Spinal cord (tissue), 10 donors: Measurements from ENCODE around the gene GPR132. TPM values are rescaled to one million over a fixed set of nuclear protein-coding genes. Genes with fewer than 3 reads are reported as not detected.
"Not testable (repeated sequence)": the region's sequence is repeated elsewhere in the genome, so short reads cannot be mapped to it uniquely, and the experiment has no call there.

Experiments used
- DNase-seq, 6 donors: peaks; one replicate each; pipeline versions ENCODE4 v3.0.0 to v3.0.0-alpha.2; 2013 to 2015; ENCODE audit warnings: low spot score in 6 of 6, low read depth in 4 of 6
- H3K27ac ChIP-seq: one replicate; pipeline ENCODE4 v1.5.1; 2013; ENCODE audit warnings: low read depth, low read length, control low read depth
- H3K27me3 ChIP-seq: one replicate; pipeline ENCODE4 v1.6.1; 2013; ENCODE audit warnings: low read length; ENCODE audit not compliant: control insufficient read depth, insufficient read depth
- H3K36me3 ChIP-seq: one replicate; pipeline ENCODE4 v1.6.1; 2013; ENCODE audit warnings: low read length; ENCODE audit not compliant: control insufficient read depth, insufficient read depth
- H3K4me1 ChIP-seq: one replicate; pipeline ENCODE4 v1.6.1; 2013; ENCODE audit warnings: low read length; ENCODE audit not compliant: control insufficient read depth, insufficient read depth
- H3K4me3 ChIP-seq: one replicate; pipeline ENCODE4 v1.5.1; 2013; ENCODE audit warnings: low read depth, low read length, control low read depth
- H3K9me3 ChIP-seq: one replicate; pipeline ENCODE4 v1.6.1; 2013; ENCODE audit warnings: low read length; ENCODE audit not compliant: control insufficient read depth, insufficient read depth
- WGBS: methylation state at CpG from one replicate; pipeline ENCODE4 v1.1.5; 2013; ENCODE audit warnings: missing lambda C conversion rate; ENCODE audit not compliant: insufficient coverage; 5-methylcytosine and 5-hydroxymethylcytosine counted together
- polyA plus RNA-seq, 2 donors: library from polyadenylated mRNA; unstranded; fragments of 120-200 nt; gene quantifications; one replicate each; pipeline ENCODE4 v1.2.1, GENCODE V29; 2013; ENCODE audit not compliant: insufficient read length in 2 of 2
- total RNA-seq, 2 donors: library from RNA; depleted of rRNA in 1 of 2; stranded (reverse); fragments of 120-200 nt in 1 of 2; fragments of >200 nt in 1 of 2; gene quantifications; one replicate each; pipeline versions ENCODE4 v1.2.3 to v1.2.4, GENCODE V29; 2013 to 2014
- donor health status: healthy.

Gene GPR132
- total and polyA plus RNA-seq, 4 donors = 0.69 to 1.4 (median 1.1) TPM

DNA sequence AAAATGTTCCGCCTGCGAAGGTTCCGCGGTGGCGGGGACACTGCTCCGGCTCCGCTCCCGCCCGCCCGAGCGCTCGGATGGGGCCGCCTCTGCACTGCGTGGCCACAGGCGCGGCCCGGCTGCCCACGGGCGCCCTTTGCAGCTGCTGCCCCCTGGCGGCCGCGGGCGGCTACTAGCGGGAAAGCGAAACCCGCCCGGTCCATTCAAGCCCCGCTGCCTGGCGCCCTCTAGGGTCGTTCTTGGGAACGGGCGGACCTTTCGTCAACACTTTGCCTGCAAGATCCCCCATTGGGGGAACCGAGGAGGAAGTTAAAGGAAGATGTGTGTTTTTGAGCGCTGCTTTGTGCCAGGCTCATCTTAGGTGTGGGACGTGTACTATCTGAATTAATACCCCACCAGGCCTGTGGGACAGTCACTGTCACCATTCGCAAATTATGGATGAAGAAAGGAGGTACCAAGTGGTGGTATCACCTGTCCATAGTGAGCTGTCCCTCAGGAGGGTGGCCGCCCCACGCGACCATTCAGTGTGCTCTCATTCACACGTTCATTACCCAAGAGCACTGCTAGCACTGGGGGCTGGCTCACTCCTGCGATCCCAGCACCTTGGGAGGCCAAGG, 19.4 kb downstream of the GPR132 start:
- peak; percentile 12 to 88 (median 57) for DNase-seq
- no peaks in the 10 kb centered on the region for H3K9me3 ChIP-seq
- no peaks in the 10 kb centered on the region for H3K36me3 ChIP-seq
- 7% methylated on average over 40 of the region's 42 CpGs for WGBS
- H3K4me1 ChIP-seq = peaks cover 9% of the 10 kb centered on the region
- no peak overlapping the region for H3K27ac ChIP-seq
- H3K4me3 ChIP-seq = no peak overlapping the region
- H3K27me3 ChIP-seq = peaks cover 3% of the 10 kb centered on the region

DNA sequence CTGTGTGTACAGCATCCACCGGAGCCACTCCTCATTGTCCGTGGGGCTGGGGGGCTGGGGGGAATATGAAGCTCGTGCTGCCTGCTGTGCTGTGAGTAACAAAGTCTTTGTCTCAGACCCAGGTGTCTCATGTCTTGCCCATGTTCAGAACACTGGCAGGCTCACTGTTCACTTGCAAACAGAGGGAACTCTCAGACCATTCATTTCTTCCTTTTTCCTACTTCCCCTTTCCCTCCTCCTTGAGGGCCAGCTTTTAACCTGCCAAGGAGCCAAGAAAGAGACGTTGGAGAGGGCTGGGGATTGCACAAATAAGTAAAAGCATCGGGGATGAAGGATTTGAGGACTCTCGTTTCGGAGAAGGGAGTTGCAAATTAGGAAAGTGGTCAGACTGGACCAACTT, 21.6 kb downstream of the GPR132 start:
- Histone ChIP-seq H3K27me3 (peaks cover 3% of the 10 kb centered on the region), H3K9me3 (no peaks in the 10 kb centered on the region), H3K36me3 (no peaks in the 10 kb centered on the region), H3K4me1 (peaks cover 9% of the 10 kb centered on the region), H3K27ac (no peak overlapping the region), H3K4me3 (no peak overlapping the region)
- 73% methylated on average over 7 of the region's 7 CpGs for WGBS
- no peak for DNase-seq

DNA sequence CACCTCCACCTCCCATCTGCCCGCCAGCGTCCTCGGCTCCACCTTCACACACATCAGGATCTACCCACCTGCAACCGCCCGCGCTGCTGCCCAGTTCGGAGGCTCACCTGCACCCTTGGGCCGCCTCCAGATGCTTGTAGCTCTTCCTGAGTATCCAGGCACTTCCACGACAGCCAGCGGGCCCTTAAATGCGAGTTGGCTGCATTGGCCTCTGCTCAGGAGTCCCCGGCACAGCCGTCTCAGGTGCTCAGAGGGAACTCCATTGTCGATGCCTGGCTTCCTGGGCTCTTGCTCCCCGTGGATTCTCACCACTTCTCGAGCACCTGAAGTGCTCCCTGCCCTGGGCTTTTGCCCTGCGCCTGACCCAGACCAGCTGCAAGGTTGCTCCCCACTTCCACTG, 22.4 kb downstream of the GPR132 start:
- H3K4me1 ChIP-seq = peaks cover 9% of the 10 kb centered on the region
- DNase-seq = no peak
- H3K36me3 ChIP-seq = no peaks in the 10 kb centered on the region
- no peak overlapping the region for H3K27ac ChIP-seq
- no peak overlapping the region for H3K4me3 ChIP-seq
- WGBS = 83% methylated on average over 17 of the region's 17 CpGs
- H3K9me3 ChIP-seq = no peaks in the 10 kb centered on the region
- peaks cover 3% of the 10 kb centered on the region for H3K27me3 ChIP-seq

GRCh38 chr14:105041841-105042765, 23.1 kb downstream of the GPR132 start:
- H3K36me3 ChIP-seq = no peaks in the 10 kb centered on the region

GRCh38 chr14:105039458-105040205, 25.6 kb downstream of the GPR132 start:
- Histone ChIP-seq H3K27me3 (peaks cover 5% of the 10 kb centered on the region), H3K4me3 (no peak overlapping the region)
- 75% methylated on average over 6 of the region's 14 CpGs for WGBS

More at GRCh38 chr14:105041841-105042765, 23.1 kb downstream of the GPR132 start:
- H3K4me1 ChIP-seq = peaks cover 9% of the 10 kb centered on the region
- H3K9me3 ChIP-seq = no peaks in the 10 kb centered on the region
- DNase-seq = no peak
- peaks cover 3% of the 10 kb centered on the region for H3K27me3 ChIP-seq
- 78% methylated on average over 28 of the region's 28 CpGs for WGBS
- H3K27ac ChIP-seq = no peak overlapping the region
- H3K4me3 ChIP-seq = no peak overlapping the region

GRCh38 chr14:105035616-105036015, 29.6 kb downstream of the GPR132 start:
- H3K4me1 ChIP-seq, DNase-seq, H3K27ac ChIP-seq, H3K9me3 ChIP-seq, H3K36me3 ChIP-seq, H3K4me3 ChIP-seq: not testable (repeated sequence)
- H3K27me3 ChIP-seq = peaks cover 22% of the 10 kb centered on the region
- no CpG with 5 or more reads among the region's 2 CpGs for WGBS

More at GRCh38 chr14:105039458-105040205, 25.6 kb downstream of the GPR132 start:
- Histone ChIP-seq H3K27ac (no peak overlapping the region), H3K4me1 (no peaks in the 10 kb centered on the region), H3K9me3 (no peaks in the 10 kb centered on the region), H3K36me3 (no peaks in the 10 kb centered on the region)
- DNase-seq = no peak

DNA sequence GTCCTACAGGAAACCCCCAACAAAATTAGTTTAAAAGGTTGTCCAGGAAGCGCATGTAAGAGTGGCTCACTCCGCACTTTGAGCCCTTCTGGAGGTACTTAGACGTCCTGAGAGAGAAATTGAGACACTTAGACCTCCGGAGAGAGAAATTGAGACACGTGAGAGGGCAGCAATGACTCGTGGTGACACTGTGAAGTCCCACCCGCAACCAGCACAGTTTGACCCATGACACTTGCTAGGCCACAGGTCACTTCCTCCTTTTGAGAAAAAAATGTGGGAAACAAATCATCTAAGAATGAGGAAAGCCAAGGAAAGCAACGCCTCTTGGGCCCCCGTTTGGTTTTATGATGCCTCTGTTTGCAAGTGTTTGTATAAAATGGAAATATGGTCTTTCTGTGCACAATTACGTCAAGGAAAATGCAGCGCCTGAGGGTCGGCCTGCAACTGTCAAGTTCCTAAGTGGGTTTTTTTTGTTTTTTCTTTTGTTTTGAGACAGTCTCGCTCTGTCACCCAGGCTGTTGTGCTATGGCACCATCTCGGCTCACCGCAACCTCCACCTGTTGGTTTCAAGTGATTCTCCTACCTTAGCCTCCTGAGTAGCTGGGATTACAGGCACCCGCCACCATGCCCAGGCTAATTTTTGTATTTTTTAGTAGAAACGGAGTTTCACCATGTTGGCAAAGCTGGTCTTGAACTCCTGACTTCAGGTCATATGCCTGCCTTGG, 30.8 kb downstream of the GPR132 start:
- 65% methylated on average over 16 of the region's 17 CpGs for WGBS
- no peak for DNase-seq
- no peak overlapping the region for H3K4me3 ChIP-seq

DNA sequence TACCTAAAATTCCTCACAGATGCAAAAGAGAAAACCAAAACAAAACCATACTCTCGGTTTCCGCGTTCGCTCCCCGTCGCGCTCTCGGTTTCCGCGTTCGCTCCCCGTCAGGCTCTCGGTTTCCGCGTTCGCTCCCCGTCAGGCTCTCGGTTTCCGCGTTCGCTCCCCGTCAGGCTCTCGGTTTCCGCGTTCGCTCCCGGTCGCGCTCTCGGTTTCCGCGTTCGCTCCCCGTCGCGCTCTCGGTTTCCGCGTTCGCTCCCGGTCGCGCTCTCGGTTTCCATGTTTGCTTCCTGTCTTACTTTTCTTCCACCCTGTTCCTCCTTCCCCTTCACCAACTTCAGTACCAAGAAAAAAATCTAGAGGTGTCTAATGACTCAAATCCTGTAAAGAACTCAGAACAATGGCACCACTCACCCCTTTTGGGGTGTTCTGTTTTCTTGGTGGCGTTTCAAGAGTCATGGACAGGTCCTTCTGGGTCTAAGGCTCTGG, 31.8 kb downstream of the GPR132 start:
- peak overlapping the region; percentile 35 for H3K4me3 ChIP-seq
- WGBS = 3% methylated on average over 45 of the region's 45 CpGs
- H3K27ac ChIP-seq, H3K9me3 ChIP-seq, H3K36me3 ChIP-seq, DNase-seq, H3K4me1 ChIP-seq: not testable (repeated sequence)
- H3K27me3 ChIP-seq = peaks cover 22% of the 10 kb centered on the region

More for the DNA sequence above, 30.8 kb downstream of the GPR132 start:
- no peak overlapping the region for H3K27ac ChIP-seq
- H3K27me3 ChIP-seq = peaks cover 22% of the 10 kb centered on the region
- H3K36me3 ChIP-seq = no peaks in the 10 kb centered on the region
- H3K9me3 ChIP-seq = no peaks in the 10 kb centered on the region
- peaks cover 3% of the 10 kb centered on the region for H3K4me1 ChIP-seq

GRCh38 chr14:105032451-105032901, 32.8 kb downstream of the GPR132 start:
- H3K36me3 ChIP-seq, H3K4me1 ChIP-seq, H3K9me3 ChIP-seq, H3K4me3 ChIP-seq, DNase-seq, H3K27ac ChIP-seq: not testable (repeated sequence)
- peaks cover 22% of the 10 kb centered on the region for H3K27me3 ChIP-seq
- 56% methylated on average over 3 of the region's 5 CpGs for WGBS
